ENCODE measurements around the gene CLDN1. TPM values are rescaled to one million over a fixed set of nuclear protein-coding genes. Genes with fewer than 3 reads are reported as not detected.

Gene CLDN1
- total RNA-seq, 1 donor from 2014 or later: 0.53 TPM

DNA sequence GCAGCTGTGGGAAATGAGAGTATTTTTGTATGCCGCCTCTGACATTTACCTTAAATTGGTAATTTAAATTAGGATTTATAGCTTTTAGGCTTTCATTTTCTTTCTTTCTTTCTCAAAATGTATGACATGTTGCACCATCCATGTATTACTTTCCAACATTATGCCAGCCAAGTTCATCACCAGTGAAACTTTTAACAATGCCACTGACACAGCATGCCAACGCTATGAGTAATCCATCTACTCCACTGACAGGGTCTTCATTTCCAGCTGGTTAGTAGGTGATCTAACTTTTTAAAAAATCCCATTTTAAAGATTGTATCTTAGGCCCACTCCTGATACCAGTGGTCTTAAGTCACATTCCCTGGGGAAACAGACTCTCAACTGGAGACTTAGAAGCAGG is 43.9 kb upstream of the CLDN1 start:
- H3K27ac ChIP-seq: no peak overlapping the region

DNA sequence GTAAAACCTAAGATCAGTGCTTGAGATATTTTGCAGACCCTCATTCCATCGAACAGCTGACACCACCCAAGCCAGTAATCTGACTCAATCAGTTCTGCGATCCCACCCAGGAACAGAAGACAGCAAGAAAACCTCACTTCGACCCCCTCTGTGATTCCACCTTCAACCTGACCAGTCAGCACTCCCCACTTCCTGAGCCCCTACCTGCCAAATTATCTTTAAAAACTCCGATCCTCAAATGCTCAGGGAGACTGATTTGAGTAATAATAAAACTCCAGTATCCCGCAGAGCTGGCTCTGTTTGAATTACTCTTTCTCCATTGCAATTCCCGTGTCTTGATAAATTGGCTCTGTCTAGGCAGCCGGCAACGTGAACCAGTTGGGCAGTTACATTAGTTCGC is 40.0 kb upstream of the CLDN1 start:
- Histone ChIP-seq H3K4me3 (no peak overlapping the region), H3K36me3 (no peaks in the 10 kb centered on the region), H3K4me1 (no peaks in the 10 kb centered on the region), H3K27me3 (no peaks in the 10 kb centered on the region), H3K9me3 (no peaks in the 10 kb centered on the region), H3K27ac (no peak overlapping the region)
- no peak for DNase-seq (ENCODE audit: low spot score in 2 of 2)
- intact Hi-C loops (cut with DNase I): no loop called here
- TF ChIP-seq, protein P1, sequence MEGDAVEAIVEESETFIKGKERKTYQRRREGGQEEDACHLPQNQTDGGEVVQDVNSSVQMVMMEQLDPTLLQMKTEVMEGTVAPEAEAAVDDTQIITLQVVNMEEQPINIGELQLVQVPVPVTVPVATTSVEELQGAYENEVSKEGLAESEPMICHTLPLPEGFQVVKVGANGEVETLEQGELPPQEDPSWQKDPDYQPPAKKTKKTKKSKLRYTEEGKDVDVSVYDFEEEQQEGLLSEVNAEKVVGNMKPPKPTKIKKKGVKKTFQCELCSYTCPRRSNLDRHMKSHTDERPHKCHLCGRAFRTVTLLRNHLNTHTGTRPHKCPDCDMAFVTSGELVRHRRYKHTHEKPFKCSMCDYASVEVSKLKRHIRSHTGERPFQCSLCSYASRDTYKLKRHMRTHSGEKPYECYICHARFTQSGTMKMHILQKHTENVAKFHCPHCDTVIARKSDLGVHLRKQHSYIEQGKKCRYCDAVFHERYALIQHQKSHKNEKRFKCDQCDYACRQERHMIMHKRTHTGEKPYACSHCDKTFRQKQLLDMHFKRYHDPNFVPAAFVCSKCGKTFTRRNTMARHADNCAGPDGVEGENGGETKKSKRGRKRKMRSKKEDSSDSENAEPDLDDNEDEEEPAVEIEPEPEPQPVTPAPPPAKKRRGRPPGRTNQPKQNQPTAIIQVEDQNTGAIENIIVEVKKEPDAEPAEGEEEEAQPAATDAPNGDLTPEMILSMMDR (IDR thresholded peaks at IDR 0.05): no peak

More for the DNA sequence above, 43.9 kb upstream of the CLDN1 start:
- Histone ChIP-seq H3K4me3 (no peak overlapping the region), H3K4me1 (no peaks in the 10 kb centered on the region), H3K9me3 (no peaks in the 10 kb centered on the region), H3K27me3 (no peaks in the 10 kb centered on the region), H3K36me3 (no peaks in the 10 kb centered on the region)
- TF ChIP-seq, protein P1 (IDR thresholded peaks at IDR 0.05): no peak
- intact Hi-C loops (cut with DNase I): no loop called here
- no peak for DNase-seq (ENCODE audit: low spot score in 2 of 2)

DNA sequence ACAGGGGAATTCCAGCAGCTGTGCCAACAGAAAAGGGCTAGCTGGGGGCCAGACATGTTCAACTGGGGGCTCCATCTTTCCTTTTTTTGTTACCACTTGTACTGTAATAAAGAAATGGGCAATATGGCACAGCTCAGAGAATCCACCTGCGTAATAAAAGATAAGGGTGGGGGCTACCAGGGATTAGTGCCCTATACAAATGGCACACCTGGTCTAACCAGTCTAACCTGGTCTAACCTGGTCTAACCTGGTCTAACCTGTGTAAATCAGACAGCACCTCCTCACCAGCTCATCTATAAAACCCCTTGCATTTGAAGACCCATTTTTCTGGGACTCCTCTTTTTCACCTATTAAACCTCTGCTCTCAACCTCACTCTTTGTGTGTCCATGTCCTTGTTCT is 39.5 kb upstream of the CLDN1 start:
- Histone ChIP-seq H3K9me3 (no peaks in the 10 kb centered on the region), H3K4me3 (no peak overlapping the region), H3K4me1 (no peaks in the 10 kb centered on the region), H3K27ac (no peak overlapping the region), H3K27me3 (no peaks in the 10 kb centered on the region), H3K36me3 (no peaks in the 10 kb centered on the region)
- intact Hi-C loops (cut with DNase I): no loop called here
- TF ChIP-seq, protein P1 (IDR thresholded peaks at IDR 0.05): no peak
- DNase-seq (ENCODE audit: low spot score in 2 of 2): no peak

DNA sequence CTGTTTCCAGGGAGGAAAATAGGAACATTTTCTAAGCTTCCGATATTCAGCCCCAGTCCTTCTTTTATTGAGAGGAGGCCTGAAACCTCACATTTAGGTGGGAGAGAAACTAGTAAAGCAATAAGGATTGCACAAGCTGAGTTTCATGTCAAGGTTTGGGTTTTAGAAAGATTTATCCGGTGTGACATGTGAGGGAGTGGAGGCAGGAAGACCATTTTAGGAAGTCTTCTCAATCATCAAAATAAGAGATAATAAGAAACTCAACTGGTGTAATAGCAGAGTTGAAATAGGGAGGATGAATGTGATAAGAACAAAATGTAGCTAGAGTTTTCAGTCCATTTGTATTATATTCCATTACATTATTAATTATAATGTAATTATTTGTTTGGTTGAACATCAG is 38.0 kb upstream of the CLDN1 start:
- H3K9me3 ChIP-seq: no peaks in the 10 kb centered on the region
- H3K27me3 ChIP-seq: no peaks in the 10 kb centered on the region
- no peak for DNase-seq (ENCODE audit: low spot score in 2 of 2)
- TF ChIP-seq, protein P1 (IDR thresholded peaks at IDR 0.05): no peak
- no peak overlapping the region for H3K27ac ChIP-seq
- H3K4me3 ChIP-seq: no peak overlapping the region
- H3K4me1 ChIP-seq: no peaks in the 10 kb centered on the region
- intact Hi-C loops (cut with DNase I): no loop called here
- no peaks in the 10 kb centered on the region for H3K36me3 ChIP-seq

DNA sequence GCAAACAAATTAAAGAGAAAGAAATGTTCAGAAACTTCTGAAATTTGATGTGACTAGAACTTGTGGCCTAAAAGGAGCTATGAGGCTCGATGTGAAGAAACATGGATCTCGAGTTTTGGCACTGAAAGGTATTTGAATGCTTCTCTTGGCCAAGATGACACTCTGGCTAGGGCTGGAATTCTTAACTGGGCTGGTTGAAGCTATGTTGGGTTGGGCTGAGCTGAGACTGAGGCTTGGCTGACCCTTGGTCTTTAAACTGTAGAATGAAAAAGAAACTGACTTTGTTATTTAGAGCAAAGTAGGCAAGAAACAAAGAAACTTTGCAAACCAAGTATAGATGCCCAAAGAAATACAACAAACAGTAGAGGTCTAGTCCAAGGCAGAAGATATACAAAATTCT is 37.6 kb upstream of the CLDN1 start:
- H3K36me3 ChIP-seq: no peaks in the 10 kb centered on the region
- intact Hi-C loops (cut with DNase I): no loop called here
- H3K4me1 ChIP-seq: no peaks in the 10 kb centered on the region
- TF ChIP-seq, protein P1 (IDR thresholded peaks at IDR 0.05): no peak
- DNase-seq (ENCODE audit: low spot score in 2 of 2): no peak
- no peaks in the 10 kb centered on the region for H3K27me3 ChIP-seq
- H3K4me3 ChIP-seq: no peak overlapping the region
- no peak overlapping the region for H3K27ac ChIP-seq
- no peaks in the 10 kb centered on the region for H3K9me3 ChIP-seq

DNA sequence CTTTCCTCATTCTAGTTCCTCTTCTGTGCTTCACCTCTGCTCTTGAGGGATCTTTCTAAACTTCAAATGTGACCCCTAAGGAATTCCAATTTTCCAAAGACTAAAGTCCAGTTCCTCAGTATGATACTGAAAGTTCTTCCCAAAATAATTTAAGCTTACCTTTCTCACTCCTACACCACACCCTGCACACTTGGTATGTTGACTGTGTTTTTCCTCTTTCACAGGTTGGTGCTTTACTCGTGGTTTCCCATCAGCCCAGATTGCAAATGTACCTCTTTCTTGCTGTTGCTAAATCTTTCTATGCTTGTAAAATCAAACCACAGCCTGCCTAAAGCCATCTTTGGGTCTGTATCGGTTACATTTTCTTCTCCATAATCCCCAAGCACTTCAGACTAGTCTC is 35.2 kb upstream of the CLDN1 start:
- Histone ChIP-seq H3K4me3 (no peak overlapping the region), H3K27me3 (no peaks in the 10 kb centered on the region), H3K27ac (no peak overlapping the region), H3K9me3 (no peaks in the 10 kb centered on the region), H3K36me3 (no peaks in the 10 kb centered on the region), H3K4me1 (no peaks in the 10 kb centered on the region)
- intact Hi-C loops (cut with DNase I): no loop called here
- TF ChIP-seq, protein P1 (IDR thresholded peaks at IDR 0.05): no peak
- no peak for DNase-seq (ENCODE audit: low spot score in 2 of 2)

Data from ascending aorta (tissue), 2 donors.